Lower lobe of right lung (tissue), 2 donors: ENCODE measurements around the gene IQCK. TPM values are rescaled to one million over a fixed set of nuclear protein-coding genes. Genes with fewer than 3 reads are reported as not detected.

Source experiments
- ATAC-seq, 2 donors: fragments of 200-7000 bp; cut with Tn5 transposase; one replicate each; pipeline ENCODE4 v1.9.1; 2020 to 2022; ENCODE audit warnings: mild to moderate bottlenecking in 2 of 2, moderate library complexity in 2 of 2
- DNase-seq: peaks from one replicate; pipeline ENCODE4 v3.0.0-alpha.2; 2020
- H3K27ac ChIP-seq: fragments of 200-600 bp; one replicate; pipeline ENCODE4 v1.8.0; 2022
- H3K27me3 ChIP-seq: fragments of 200-600 bp; one replicate; pipeline ENCODE4 v1.8.0; 2022; ENCODE audit warnings: low read depth
- H3K36me3 ChIP-seq: fragments of 200-600 bp; one replicate; pipeline ENCODE4 v1.8.0; 2022; ENCODE audit warnings: mild to moderate bottlenecking
- H3K4me1 ChIP-seq: fragments of 200-600 bp; one replicate; pipeline ENCODE4 v1.8.0; 2022
- H3K4me3 ChIP-seq: fragments of 200-600 bp; one replicate; pipeline ENCODE4 v1.8.0; 2022; ENCODE audit warnings: mild to moderate bottlenecking
- H3K9me3 ChIP-seq: fragments of 200-600 bp; one replicate; pipeline ENCODE4 v1.8.0; 2022
- CTCF ChIP-seq: fragments of 200-600 bp; IDR thresholded peaks from one replicate; pipeline ENCODE4 v1.8.0; 2022; ENCODE audit warnings: antibody characterized with exemption, mild to moderate bottlenecking
- intact Hi-C: fragments of 100-400 bp; cut with DNase I; formaldehyde crosslinking; loops from one replicate; pipeline ENCODE4 v1.11.0; 2022
- total RNA-seq: library from RNA; stranded (reverse); fragmentation: NEBNext Ultra II Directional; extraction: Animal tissue kit (Norgen Biotek cat#: 25700); gene quantifications from one replicate; pipeline ENCODE4 v1.2.1, GENCODE V29; 2021
- donor health status: DM: no; HTN: yes; CAD: no; lungs with severe emphysema.

Gene IQCK
- total RNA-seq, 1 donor from 2014 or later: 14.1 TPM

- intact Hi-C loops: no loop called here
- no peaks in the 10 kb centered on the region for H3K4me1 ChIP-seq
- no peaks in the 10 kb centered on the region for H3K27me3 ChIP-seq
- no peak overlapping the region for H3K27ac ChIP-seq
- no peak for DNase-seq
- no peak for ATAC-seq
- H3K9me3 ChIP-seq: no peaks in the 10 kb centered on the region
- TF ChIP-seq CTCF: no peak
- H3K4me3 ChIP-seq: no peak overlapping the region
- H3K36me3 ChIP-seq: no peaks in the 10 kb centered on the region
Observed at GRCh38 chr16:19817122-19817521, 99.1 kb downstream of the IQCK start.

- H3K27ac ChIP-seq: no peak overlapping the region
- H3K4me1 ChIP-seq: no peaks in the 10 kb centered on the region
- DNase-seq (no peak), ATAC-seq (no peak)
- no peaks in the 10 kb centered on the region for H3K27me3 ChIP-seq
- H3K9me3 ChIP-seq: no peaks in the 10 kb centered on the region
- TF ChIP-seq CTCF: no peak
- H3K4me3 ChIP-seq: no peak overlapping the region
- no peaks in the 10 kb centered on the region for H3K36me3 ChIP-seq
- intact Hi-C loops: no loop called here
Observed at GRCh38 chr16:19817875-19818274, 99.8 kb downstream of the IQCK start.

- ATAC-seq: peak in 1 of 2 donors; percentile 53
Observed at GRCh38 chr16:19822533-19822932, 104.5 kb downstream of the IQCK start.

GRCh38 chr16:19823322-19823721, 105.3 kb downstream of the IQCK start:
- Histone ChIP-seq H3K9me3 (no peaks in the 10 kb centered on the region), H3K36me3 (peaks cover 5% of the 10 kb centered on the region), H3K4me1 (no peaks in the 10 kb centered on the region), H3K27ac (no peak overlapping the region), H3K27me3 (no peaks in the 10 kb centered on the region), H3K4me3 (no peak overlapping the region)
- intact Hi-C loops: no loop called here
- no peak for TF ChIP-seq CTCF
- DNase-seq (no peak), ATAC-seq (no peak)

More at GRCh38 chr16:19822533-19822932, 104.5 kb downstream of the IQCK start:
- H3K27me3 ChIP-seq: no peaks in the 10 kb centered on the region
- H3K36me3 ChIP-seq: peaks cover 5% of the 10 kb centered on the region
- H3K27ac ChIP-seq: no peak overlapping the region
- H3K9me3 ChIP-seq: no peaks in the 10 kb centered on the region
- intact Hi-C loops: no loop called here
- DNase-seq: no peak
- H3K4me1 ChIP-seq: no peaks in the 10 kb centered on the region
- no peak for TF ChIP-seq CTCF
- H3K4me3 ChIP-seq: no peak overlapping the region

- Histone ChIP-seq H3K4me3 (no peak overlapping the region), H3K36me3 (peaks cover 5% of the 10 kb centered on the region), H3K27ac (no peak overlapping the region), H3K9me3 (no peaks in the 10 kb centered on the region), H3K27me3 (no peaks in the 10 kb centered on the region), H3K4me1 (no peaks in the 10 kb centered on the region)
- DNase-seq (no peak), ATAC-seq (no peak)
- intact Hi-C loops: no loop called here
- TF ChIP-seq CTCF: no peak
Observed at GRCh38 chr16:19824216-19824615, 106.1 kb downstream of the IQCK start.
